ENCODE data around the gene SAPCD1.
A peak's percentile ranks its signal among the peaks of the same experiment; 100 is the strongest.
"Not testable (repeated sequence)": the region's sequence is repeated elsewhere in the genome, so short reads cannot be mapped to it uniquely, and the experiment has no call there.

SAPCD1 gene

DNA sequence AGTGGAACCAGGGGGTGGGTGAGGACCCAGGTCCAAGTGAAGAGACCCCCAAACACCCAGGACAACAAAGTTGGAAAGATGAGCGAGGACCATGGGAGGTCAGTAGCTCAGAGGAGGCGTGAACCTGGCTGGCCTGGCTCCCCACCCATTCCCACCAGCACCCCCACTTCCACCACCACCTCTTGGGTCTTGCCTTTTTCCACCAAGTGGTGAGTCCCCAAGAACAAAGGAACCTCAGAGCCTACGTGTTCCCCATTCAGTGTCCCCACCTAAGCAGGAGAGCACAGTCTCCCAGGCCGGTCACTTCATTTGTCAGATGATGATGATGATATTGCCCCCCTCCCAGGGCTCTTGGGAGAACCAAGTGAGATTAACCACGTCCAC lies 15.2 kb downstream of the SAPCD1 start:
- DNase-seq (ENCODE audit: low read depth): no peak

DNA sequence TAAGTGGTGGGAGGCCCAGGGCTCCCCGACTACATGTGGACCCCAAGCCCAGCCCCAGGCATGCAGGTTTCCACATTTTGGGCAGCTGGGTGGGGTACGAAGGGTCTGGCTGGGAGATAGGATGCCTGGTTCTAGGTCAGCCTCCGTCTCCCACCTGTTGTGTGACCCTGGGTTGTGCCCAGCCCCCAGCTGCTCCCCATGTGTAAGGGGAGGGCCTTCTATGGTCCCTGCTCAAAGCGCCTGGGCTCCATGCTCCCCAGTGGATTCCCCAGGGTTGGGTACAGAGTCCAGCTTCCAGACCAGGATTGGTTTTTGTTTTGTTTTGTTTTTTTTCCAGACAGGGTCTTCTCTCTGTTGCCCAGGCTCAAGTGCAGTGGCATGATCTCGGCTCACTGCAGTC lies 15.7 kb downstream of the SAPCD1 start:
- no peak for DNase-seq (ENCODE audit: low read depth)

DNA sequence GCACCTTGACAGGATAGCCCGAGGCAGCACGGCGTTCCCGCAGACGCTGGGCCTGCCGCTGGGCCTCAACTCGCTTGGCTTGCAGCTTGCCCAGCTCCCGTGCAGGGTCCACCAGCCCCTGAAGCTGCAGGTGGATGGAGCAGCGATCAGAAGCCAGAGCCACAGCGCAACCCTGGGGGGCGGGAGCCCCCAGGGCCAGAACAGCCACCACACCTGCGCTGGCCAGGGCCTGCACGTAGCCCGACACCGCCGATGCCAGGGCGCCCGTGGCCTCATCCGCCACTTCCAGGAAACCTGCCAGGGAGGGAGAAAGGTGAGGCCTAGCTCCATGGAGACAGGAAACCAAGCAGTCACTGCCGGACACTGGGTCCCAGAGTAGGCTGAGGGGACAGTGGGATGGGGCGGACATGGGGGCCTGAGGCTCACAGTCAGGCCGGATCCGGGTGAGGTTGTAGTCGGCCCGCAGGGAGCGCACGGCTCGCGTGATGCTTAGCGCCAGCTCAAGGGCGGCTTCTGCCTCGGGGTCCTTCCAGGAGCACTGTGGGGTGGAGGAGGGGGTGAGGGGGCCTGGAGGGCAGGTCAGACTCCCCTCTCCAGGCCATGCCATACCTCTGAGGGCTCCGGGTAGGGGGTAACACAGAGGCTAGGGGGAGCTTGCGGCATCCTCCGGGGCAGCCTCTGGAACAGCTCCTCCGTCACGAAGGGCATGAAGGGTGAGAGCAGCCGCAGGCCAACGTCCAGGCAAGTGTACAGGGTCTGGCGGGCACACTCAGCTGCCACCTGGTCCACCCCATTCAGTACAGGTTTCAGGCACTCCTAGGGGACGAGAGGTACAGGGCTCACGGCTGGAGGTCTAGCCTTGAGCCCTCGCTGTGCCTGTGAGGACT lies 16.8 kb downstream of the SAPCD1 start:
- DNase-seq (ENCODE audit: low read depth): no peak

DNA sequence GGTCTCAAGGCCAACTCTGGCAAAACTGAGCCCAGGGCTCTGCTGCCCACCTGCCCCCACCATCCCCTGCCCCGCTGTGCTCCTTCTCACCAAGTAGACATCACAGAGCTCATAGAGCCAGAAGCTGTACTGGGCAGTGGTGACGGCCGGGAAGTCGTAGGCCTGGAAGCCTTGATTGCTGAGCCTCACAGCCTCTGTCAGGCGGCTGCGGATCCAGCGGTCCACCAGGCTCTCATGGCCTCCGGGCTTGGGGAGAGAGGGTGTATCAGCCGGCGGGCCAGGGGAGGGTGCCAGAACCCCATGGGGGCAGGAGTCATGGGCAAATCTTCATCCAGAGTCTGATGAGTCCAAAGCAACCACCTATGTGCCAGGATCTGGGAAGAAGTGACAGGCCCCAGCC lies 17.5 kb downstream of the SAPCD1 start:
- no peak for DNase-seq (ENCODE audit: low read depth)

DNA sequence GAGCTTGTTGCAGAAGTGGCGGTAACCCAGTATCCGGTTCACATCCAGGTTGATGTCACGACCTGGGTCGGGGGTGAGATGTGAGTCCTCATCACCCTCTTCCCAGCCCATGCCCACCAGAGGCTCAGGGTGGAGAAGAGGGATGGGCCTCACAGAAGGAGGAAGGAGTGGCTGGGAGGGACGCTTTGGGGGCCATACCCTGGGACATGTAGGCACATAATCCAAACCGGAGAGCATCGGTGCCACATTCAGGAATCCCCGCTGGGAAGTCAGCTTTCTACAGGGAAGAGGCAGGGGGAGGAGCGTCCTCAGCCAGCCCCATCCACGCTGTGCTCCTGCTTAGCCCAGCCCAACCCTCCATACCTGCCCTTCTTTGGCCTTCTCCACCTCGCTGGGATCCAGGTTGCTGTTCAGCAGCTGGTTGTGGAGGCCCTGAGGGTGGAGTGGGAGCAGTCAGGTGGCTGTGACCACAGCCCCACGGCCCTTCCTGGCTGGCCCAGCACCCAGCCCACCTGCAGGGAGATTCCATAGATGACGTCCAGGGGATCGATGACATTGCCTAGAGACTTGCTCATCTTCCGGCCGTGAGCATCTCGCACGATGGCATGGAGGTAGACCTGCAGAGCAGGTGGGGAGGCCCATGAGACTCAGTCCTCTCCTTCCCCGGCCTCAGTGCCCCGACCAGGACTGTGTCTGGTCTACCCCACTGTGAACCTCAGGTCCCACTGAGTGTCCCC lies 18.2 kb downstream of the SAPCD1 start:
- DNase-seq (ENCODE audit: low read depth): no peak

DNA sequence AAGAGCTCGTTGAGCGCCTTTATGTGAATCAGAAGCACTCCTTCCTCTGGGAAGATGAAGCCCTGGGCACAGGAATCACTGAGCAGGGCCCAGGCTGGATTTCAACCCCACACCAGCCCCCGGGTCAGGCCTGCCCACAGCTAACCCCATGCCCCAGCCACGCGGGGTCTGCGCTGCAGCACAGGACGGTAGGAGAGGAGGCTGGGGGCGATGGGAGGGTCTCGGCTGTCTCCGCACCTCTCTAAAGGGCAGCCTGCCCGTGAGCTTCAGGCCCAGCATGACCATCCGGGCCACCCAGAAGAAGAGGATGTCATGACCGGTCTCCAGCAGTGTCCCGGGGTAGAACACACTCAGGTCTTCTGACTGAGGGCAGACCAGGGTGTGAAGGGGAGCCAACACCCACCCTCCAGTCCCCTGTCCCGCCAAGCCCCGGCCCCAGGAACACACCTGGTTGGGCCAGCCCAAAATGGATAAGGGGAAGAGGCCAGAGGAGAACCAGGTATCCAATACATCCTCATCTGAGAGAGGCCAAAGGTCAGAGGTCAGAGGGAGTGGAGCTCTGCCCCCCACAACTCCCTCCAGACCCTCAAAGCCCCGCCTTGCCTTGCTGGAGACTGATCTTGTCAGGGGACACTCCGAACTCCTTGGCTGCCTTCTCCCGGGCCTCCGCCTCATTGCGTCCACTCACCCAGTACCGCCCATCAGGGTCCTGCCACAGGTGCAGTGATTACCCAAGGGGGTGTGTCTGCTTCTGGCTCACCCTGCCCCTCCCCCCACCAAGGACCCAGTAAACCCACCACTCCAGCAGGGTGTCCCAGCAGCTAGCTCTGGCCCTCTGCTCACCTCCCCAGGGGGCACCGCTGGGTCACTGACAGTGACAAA lies 19.0 kb downstream of the SAPCD1 start:
- no peak for DNase-seq (ENCODE audit: low read depth)

DNA sequence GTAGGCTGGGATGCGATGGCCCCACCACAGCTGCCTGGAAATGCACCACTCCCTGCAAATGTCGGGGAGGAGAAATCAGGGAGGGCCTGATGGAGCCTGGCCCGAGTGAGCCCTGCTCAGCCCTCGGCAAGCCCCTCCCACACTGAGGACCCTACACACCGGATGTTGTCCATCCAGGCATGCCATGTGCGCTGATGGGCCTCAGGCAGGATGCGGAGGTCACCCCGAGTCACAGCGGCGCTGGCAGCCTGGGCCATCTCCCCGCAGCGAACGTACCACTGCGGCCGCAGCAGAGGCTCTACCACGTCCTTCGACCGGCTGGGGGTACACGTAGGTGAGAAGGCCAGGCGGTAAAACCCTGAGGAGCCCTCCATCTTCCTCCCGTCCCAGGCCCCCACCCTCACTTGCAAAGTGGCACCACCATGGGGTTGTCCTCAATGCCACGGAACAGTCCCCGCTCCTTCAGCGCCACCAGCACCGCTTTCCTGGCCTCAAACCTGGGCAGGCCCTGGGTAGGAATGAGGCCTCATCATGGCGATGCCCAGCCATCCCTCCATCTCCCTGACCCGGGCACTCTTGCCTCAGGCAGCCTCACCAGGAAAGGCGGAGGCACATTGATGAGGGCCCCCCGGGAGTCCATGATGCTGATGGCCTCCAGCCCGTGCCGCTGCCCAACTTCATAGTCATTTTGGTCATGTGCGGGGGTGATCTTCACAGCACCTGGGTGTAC lies 19.8 kb downstream of the SAPCD1 start:
- no peak for DNase-seq (ENCODE audit: low read depth)

DNA sequence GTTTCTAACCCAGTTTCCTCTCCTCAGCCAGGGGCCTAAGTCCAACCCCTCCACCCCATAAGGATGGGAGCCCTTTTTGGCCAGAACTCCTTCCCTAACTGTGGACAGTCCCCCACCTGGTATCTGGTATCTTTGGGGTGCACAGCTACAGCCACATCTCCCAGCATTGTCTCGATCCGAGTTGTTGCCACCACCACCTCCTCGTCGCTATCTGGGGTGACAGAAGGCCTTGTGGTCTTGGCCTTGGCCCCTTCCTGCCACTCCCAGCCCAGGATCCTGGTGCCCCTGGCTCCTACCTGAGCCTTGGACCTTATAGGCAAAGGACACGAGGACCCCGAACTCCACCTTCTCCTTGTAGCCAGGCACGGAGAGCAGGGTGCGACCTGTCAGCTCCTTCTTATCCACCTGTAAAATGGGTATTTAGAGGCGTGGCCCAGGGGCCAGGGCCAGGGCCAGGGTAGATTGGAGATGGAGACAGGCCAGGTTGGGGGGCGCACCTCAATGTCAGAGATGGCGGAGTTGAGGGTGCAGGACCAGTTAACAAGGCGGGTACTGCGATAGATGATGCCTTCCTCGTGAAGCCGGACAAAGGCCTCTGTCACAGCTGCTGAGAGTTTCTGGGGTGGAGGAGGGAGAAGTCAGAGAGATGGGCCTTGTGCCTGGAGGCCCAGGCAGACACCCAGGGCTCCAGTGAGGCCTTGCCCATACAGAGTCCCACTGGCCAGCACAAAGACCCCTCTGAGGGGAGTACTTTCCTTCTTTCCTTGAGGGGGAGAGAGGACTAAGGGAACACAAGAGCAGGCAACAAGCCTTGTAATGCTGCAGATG lies 21.9 kb downstream of the SAPCD1 start:
- DNase-seq (ENCODE audit: low read depth): no peak

DNA sequence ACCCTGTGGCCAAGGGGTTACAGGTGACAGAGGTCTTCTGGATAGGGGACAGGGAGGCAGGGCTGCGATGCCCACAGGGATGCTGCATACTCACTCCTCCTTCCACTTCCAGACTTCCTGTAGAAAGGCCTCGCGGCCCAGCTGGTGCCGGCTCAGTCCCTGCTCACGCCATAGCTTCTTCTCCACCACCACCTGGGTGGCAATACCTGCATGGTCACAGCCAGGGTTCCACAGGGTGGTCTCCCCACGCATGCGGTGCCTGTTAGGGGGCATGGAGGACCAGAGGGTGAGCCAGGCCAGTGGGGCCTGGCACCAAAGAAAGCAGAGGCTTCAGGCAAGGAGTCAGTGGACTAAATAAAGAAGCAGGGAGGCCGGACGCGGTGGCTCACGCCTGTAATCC lies 23.0 kb downstream of the SAPCD1 start:
- no peak for DNase-seq (ENCODE audit: low read depth)

DNA sequence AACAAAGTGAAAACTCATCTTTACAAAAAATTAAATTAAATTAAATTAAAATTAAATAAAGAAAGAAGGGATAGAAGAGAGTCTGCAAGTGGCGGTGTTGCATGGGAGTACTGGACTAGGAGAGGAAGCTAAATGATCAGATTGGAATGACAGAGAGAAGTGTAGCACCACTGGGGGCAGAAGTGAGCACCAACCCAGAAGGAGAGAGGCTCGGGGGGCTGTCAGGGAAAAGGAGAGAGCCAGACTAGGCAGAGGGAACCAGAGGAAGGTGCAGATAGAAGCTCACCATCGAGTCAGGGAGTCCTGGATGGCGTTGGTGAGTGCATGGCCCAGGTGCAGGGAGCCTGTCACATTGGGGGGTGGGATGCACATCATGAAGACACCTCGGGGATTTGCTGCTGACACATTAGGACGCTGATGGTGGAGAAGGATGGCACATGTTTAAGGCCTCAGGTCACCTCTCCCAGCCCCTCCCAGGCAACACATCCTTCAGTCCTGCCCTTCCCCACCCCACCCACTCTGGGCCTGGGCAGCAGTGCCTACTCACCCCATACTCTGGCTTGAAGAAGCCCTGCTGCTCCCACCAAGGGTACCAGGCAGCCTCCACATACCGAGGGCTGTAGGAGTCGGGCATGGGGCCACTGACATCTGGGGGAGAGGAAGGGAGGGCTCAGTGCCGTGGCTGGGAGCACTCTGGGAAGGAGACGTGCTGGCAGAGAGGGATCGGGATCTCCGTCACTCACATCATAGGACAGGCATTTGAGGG lies 29.1 kb downstream of the SAPCD1 start:
- no peak for DNase-seq (ENCODE audit: low read depth)

DNA sequence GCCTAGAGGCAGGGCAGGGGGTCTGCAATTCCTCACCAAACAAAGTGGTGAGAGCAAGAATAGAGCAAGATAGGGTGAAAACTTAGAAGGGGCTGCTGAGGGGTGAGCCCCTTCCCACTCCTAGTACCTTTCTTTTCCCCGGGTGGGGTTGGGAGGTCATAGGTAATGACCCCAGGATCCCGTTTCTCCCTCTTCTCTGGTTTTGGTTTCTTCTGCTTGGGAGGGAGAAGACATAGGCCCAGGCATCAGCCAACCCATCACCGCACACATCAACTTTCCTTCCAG lies 29.6 kb downstream of the SAPCD1 start:
- DNase-seq (ENCODE audit: low read depth): no peak

DNA sequence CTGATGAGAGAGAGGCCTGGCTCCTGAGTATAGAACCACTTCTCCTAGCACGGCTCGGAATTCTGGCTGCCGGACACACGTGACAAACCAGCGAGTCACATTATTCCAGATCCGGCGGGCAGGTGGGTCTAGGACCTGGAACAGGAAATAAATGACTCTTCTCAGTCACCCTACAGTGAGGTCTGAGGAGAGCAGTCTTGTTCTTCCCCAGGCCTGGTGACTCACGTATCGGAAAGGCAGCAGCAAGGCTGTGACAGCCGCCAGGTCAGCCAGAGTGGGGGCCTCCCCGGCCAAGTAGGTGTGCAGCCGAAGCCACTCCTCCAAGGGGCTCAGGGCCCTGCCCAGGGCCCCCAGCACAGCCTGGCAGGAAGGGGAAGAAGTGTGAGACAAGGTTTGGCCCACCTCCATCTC lies 30.3 kb downstream of the SAPCD1 start:
- no peak for DNase-seq (ENCODE audit: low read depth)

DNA sequence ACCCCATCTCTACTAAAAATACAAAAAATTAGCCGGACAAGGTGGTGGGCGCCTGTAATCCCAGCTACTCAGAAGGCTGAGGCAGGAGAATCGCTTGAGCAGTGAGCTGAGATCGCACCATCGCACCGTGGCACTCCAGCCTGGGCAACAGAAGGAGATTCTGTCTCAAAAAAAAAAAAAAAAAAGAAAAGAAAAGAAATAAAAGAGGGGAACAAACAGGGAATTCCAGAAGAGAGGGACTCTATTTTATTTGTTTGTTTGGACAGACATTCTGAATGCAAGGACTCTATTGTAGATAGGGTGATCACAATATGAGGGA lies 31.4 kb downstream of the SAPCD1 start:
- DNase-seq (ENCODE audit: low read depth): not testable (repeated sequence)

DNA sequence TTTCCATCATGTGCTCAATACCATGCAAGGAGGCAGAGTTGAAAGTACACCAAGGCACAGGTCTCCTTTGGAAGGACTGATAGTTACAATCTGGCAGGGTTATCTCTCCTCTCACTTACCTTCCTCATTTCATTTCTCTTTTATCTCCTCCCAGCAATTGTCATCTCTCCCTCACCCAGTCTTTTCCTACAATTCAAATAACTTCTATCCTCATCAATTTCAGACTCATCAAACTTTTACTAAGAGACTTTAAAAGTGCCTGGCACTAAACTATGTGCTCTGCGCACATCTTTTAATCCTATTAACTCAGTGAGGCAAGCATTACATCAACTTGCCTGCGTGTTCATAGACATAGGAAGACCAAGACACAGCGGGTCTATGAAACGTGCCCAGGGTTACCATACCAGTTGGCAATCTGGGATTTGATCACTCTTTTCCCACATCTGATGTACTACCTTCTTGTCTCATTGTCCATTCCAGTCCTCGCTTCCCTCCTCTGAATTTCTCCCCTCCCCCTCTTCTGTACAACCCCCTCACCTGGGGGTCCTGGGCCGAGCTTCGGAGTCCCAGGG lies 31.9 kb downstream of the SAPCD1 start:
- DNase-seq (ENCODE audit: low read depth): no peak

DNA sequence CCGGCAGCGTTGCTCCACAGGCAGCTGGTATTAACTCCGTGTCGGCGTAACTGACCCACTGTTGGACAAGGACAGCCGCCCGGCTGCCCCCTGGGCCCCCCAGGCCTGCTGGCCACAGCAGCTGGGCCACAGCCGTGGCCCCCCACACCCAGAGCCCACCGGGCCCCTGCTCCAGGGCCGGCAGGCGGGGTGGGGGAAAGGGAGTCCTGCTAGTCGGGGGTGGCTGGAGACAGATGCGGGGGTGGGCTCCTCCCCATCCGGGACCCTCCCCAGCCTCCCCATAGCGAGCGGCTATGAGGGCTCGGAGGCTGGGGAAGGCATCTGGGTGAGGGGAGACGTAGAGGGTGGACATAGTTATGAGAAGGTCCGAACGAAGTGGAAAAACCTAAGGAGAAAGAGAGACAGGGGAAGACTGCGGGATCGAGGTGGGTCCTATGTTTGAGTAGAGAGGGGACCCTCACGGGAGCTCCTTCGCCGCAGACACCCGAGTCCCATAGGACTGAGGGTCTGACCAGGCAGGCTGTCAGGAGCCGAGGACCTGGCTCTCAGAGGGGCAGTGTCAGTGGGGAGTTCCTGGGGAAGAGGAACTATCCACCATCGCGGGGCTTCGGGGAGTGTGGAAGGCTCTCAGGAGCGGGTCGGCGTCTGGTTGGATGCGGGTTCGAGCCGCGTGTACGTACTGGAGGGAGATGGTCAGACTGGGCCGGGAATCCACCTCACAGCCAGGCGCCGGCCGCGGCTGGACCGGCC lies 32.6 kb downstream of the SAPCD1 start:
- DNase-seq (ENCODE audit: low read depth): no peak

DNA sequence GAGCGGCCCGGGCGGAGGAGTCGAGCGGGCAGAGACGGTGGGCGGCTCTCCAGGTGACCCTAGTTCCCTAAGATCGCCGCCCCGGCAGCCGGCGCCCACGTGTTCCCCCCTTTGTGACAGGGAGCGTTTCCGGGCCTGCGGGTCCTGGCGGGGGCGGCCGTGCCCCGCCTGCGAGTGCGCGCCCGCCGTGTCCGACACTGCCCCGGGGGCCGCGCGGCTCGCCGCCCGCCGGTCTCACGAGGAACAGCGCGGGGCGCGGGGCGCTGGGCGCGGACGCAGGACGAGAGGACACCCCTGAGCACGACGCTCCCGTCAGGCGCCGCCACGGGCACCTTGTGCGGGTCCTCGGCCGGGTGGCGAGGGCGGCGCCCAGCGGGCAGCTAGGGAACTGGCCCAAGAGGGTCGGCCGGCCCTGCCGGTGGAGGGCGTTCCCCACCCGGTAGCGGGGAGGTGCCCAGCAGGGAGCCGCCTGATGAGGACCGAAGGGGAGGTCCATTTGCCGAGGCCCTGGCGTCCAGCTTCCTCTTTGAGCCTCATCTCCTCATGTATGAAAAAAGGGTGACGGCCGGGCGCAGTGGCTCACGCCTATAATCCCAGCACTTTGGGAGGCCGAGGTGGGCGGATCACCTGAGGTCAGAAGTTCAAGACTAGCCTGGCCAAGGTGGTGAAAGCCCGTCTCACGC lies 33.3 kb downstream of the SAPCD1 start, which contains the start of gene VARS1:
Gene VARS1, minus strand, starts transcription at position 137 of the 683 bp plus-strand sequence. CDS start 535 bp downstream, outside the sequence.
- peak; percentile 57 for DNase-seq (ENCODE audit: low read depth)

DNA sequence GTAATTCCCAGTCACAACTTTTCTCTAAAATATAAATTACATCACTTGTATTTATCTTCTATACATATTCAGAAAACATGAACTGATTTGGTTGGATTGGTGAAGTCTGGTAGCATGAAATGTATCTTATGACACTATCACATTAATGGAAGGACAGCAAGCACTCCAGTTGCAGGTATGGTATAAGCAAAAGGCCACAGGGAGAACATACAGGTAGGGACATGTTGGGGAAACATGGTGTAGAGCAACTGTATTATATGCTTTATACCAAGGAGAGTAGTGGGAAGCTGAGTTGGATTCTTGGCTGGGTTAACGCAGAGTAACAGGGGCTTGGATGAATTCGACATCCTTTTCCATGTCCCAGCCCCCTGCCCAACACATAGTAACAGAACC lies 34.5 kb downstream of the SAPCD1 start:
- no peak for DNase-seq (ENCODE audit: low read depth)

DNA sequence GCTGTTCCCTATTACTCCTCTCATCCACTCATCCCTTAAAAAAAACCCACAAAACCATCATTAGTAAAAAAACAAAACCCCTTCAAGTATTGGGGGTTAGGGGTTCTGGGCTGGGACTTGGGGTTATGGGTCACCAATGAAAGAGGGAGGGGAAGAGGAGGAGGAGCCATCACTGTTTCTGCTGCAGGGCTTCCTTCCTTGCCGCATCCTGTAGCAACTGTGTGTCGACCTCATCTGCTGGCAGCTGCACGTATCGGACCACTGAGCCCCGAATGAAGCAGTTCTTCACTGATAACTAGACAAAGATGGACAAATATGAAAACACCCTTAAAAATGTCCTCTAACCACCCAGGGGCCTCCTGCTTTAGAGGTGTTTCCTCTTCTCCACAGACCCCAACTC lies 35.1 kb downstream of the SAPCD1 start:
- DNase-seq (ENCODE audit: low read depth): no peak

DNA sequence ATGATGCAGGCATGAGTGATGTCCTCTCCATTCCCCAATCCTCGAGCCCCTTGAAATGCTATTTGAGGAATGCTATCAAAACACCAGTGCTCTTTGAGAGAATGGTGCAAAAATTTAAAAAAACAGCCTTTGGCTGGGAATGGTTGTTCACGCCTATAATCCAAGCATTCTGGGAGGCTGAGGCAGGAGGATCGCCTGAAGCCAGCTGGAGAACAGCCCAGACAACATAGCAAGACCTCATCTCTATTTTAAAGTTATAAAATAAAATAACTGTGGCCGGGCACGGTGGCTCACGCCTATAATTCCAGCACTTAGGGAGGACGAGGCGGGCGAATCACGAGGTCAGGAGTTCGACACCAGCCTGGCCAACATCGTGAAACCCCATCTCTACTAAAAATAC lies 37.3 kb downstream of the SAPCD1 start:
- no peak for DNase-seq (ENCODE audit: low read depth)
